ENCODE results near the gene PRKCQ. TPM values are rescaled to one million over a fixed set of nuclear protein-coding genes. Genes with fewer than 3 reads are reported as not detected.

The PRKCQ gene
- total and polyA plus RNA-seq, 2 of the 8 experiments (the other 6 are each of a cell fraction or from before 2014, with no cell fraction given) = 9.1 to 22.6 TPM

- no peak overlapping the region for H2AFZ ChIP-seq (ENCODE audit: low read length)
- ChIA-PET POLR2A (ENCODE audit: partially characterized antibody) (interaction anchor here (7.0 kb wide), 1 partner anchor 195 kb away, joined by 66 read pairs; the partner anchor contains the start of gene PFKFB3), CTCF (ENCODE audit: partially characterized antibody) (interaction anchor here (0.6 to 6.1 kb wide), 10 partner anchors 8 to 431 kb away, joined by 3 to 56 read pairs (median 3); partner anchors contain the start of gene PFKFB3)
- no peaks in the 10 kb centered on the region for H3K27me3 ChIP-seq (replicated peaks in 1 of 4; ENCODE audit: control insufficient read depth in 3 of 4, extremely low read depth in 1 of 4, insufficient read depth in 3 of 4, low read length in 3 of 4)
- H3K36me3 ChIP-seq (ENCODE audit: control insufficient read depth in 2 of 4, insufficient read depth in 4 of 4, low read length in 3 of 4) = no peaks in the 10 kb centered on the region
- no peak overlapping the region for H3K27ac ChIP-seq (ENCODE audit: low read depth, low read length)
- no peak overlapping the region for H4K5ac ChIP-seq (ENCODE audit: insufficient read length, low read depth, low read length)
- no peaks in the 10 kb centered on the region for H3K79me1 ChIP-seq (ENCODE audit: low read depth, low read length)
- no peaks in the 10 kb centered on the region for H3K23me2 ChIP-seq (ENCODE audit: low read depth, low read length)
- no peak overlapping the region for H3K4ac ChIP-seq (replicated peaks; ENCODE audit: insufficient read length, low read depth, low read length)
- H3K23ac ChIP-seq (ENCODE audit: insufficient read length) = no peak overlapping the region
- H3K9me3 ChIP-seq (ENCODE audit: insufficient read depth in 2 of 2, low read depth in 1 of 2, low read length in 1 of 2) = no peaks in the 10 kb centered on the region
- H3K18ac ChIP-seq (ENCODE audit: extremely low read depth, low read length) = no peak overlapping the region
- no peaks in the 10 kb centered on the region for H3K79me2 ChIP-seq (ENCODE audit: control insufficient read depth in 1 of 2, insufficient read depth in 2 of 2, low read length in 2 of 2)
- H2BK12ac ChIP-seq (ENCODE audit: low read depth, low read length) = no peak overlapping the region
- no peak overlapping the region for H4K91ac ChIP-seq (replicated peaks; ENCODE audit: insufficient read length, low read length)
- no peaks in the 10 kb centered on the region; a peak in 2 of 7 replicates for H3K4me1 ChIP-seq (replicated peaks in 1 of 4; ENCODE audit: control insufficient read depth in 3 of 4, insufficient read depth in 4 of 4, low read length in 3 of 4)
- no peak for FAIRE-seq
- H2BK120ac ChIP-seq (replicated peaks; ENCODE audit: low read depth, low read length) = no peak overlapping the region
- DNase-seq (ENCODE audit: low read depth in 1 of 2, low spot score in 2 of 2) = no peak
- no peak overlapping the region for H2BK15ac ChIP-seq (ENCODE audit: low read length)
- no peak overlapping the region for H4K8ac ChIP-seq (ENCODE audit: extremely low read depth, insufficient read depth, low read length)
- no peak overlapping the region for H2AK5ac ChIP-seq (ENCODE audit: low read depth, low read length)
- no peak overlapping the region for H2BK5ac ChIP-seq (ENCODE audit: low read depth, low read length)
- 84% methylated on average over 2 of the region's 2 CpGs; no CpG with 5 or more reads in 1 of the 2 experiments for WGBS, 2 experiments (ENCODE audit: extremely low coverage in 1 of 2, insufficient coverage in 1 of 2, insufficient read length in 1 of 2, insufficient replicate concordance in 2 of 2, low coverage in 1 of 2, low lambda C conversion rate in 2 of 2, missing lambda C conversion rate in 1 of 2)
- H2BK20ac ChIP-seq (ENCODE audit: low read length) = no peak overlapping the region
- no peak overlapping the region for H3K14ac ChIP-seq (ENCODE audit: insufficient read length)
- H4K20me1 ChIP-seq (replicated peaks in 1 of 2; ENCODE audit: control insufficient read depth in 1 of 2, insufficient read depth in 2 of 2, low read length in 2 of 2) = no peaks in the 10 kb centered on the region
- no peak overlapping the region for H3K4me2 ChIP-seq (ENCODE audit: insufficient read depth in 1 of 2, low read depth in 2 of 2, low read length in 2 of 2)
- H3K56ac ChIP-seq (replicated peaks; ENCODE audit: insufficient read length, low read depth, low read length) = no peak overlapping the region
- no peak overlapping the region for H3K4me3 ChIP-seq (ENCODE audit: extremely low read depth in 1 of 4, insufficient read depth in 2 of 4, low read depth in 3 of 4, low read length in 4 of 4)
- no peak overlapping the region for H3K9ac ChIP-seq (replicated peaks in 1 of 4; ENCODE audit: extremely low read depth in 1 of 4, low read depth in 3 of 4, low read length in 3 of 4)
- no peak for TF ChIP-seq SP1 (IDR thresholded peaks at IDR 0.05; ENCODE audit: low read depth, low read length)
- no peak for TF ChIP-seq SIX5 (IDR thresholded peaks at IDR 0.05; ENCODE audit: low read depth, low read length)
- TF ChIP-seq JUND (IDR thresholded peaks at IDR 0.05; ENCODE audit: low read length) = no peak
- no peak for TF ChIP-seq NRF1 (IDR thresholded peaks at IDR 0.05; ENCODE audit: low read depth, low read length)
- TF ChIP-seq FOSL1 (IDR thresholded peaks at IDR 0.05; ENCODE audit: insufficient read depth, low read depth, low read length) = no peak
- TF ChIP-seq CBX8 (IDR thresholded peaks at IDR 0.05; ENCODE audit: borderline replicate concordance, low read depth, low read length) = no peak
- TF ChIP-seq BCL11A (IDR thresholded peaks at IDR 0.05; ENCODE audit: low read depth in 2 of 2, low read length in 2 of 2) = no peak
- no peak for TF ChIP-seq EP300 (IDR thresholded peaks at IDR 0.05; ENCODE audit: borderline replicate concordance in 1 of 2, low read depth in 2 of 2, low read length in 2 of 2)
- TF ChIP-seq HDAC6 (IDR thresholded peaks at IDR 0.05; ENCODE audit: low read depth, low read length) = no peak
- no peak for TF ChIP-seq SUZ12 (IDR thresholded peaks at IDR 0.05; ENCODE audit: low read length)
- TF ChIP-seq RAD21 (IDR thresholded peaks at IDR 0.05 in 1 of 2, conservative IDR thresholded peaks at IDR 0.05 in 1 of 2; ENCODE audit: low read depth in 2 of 2, low read length in 2 of 2) = no peak
- no peak for TF ChIP-seq RNF2 (IDR thresholded peaks at IDR 0.05; ENCODE audit: borderline replicate concordance, low read depth, low read length, missing control alignments, poor library complexity, severe bottlenecking)
- no peak for TF ChIP-seq PHF8 (conservative IDR thresholded peaks at IDR 0.05; ENCODE audit: low read depth, low read length)
Measured at GRCh38 chr10:6398399-6398798, 181.7 kb downstream of the PRKCQ start.
